Measurements from ENCODE around the gene HTATIP2. TPM values are rescaled to one million over a fixed set of nuclear protein-coding genes. Genes with fewer than 3 reads are reported as not detected.

Gene HTATIP2
- total and polyA plus RNA-seq, 9 of the 15 experiments (the other 6 are each of a cell fraction or from before 2014, with no cell fraction given), result 48.3 to 90.9 (median 64.4) TPM

DNA sequence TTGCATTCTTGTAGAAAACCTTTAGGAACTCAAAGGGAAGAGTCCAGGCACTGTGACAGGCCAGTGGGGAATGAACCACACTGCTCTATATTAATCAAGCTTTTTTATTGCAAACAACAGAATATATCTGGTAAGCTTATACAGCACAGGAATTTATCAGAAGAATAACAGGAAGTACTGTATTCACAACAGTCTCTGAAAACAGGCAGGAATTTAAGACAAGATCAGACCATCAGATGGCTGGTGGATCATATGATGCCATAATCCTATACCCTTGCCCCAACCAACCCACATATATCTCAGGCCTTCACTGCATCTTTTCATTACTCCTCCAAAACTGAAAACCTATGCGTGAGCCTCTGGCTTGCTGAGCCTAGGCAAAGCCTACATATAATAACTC lies 1.0 kb upstream of the HTATIP2 start:
- TF ChIP-seq SRSF9 (IDR thresholded peaks at IDR 0.05; ENCODE audit: borderline replicate concordance, low read depth, low read length), result no peak
- no peak for TF ChIP-seq SIRT6 (IDR thresholded peaks at IDR 0.05; ENCODE audit: low read depth, low read length)
- no peak for TF ChIP-seq RBBP5 (IDR thresholded peaks at IDR 0.05; ENCODE audit: borderline replicate concordance, insufficient read depth, low read length, poor library complexity, severe bottlenecking)
- BruUV-seq (replicated peaks), result no TSS peak
- H3K4me1 ChIP-seq (replicated peaks in 1 of 2; ENCODE audit: control insufficient read depth in 2 of 2, insufficient read depth in 2 of 2, low read length in 2 of 2), result peaks cover 15 to 56% of the 10 kb centered on the region in 2 experiments
- H3K36me3 ChIP-seq (ENCODE audit: control insufficient read depth, insufficient read depth, low read length), result peaks cover 4% of the 10 kb centered on the region; the same call in 1 of the 3 replicates
- H3K27ac ChIP-seq (ENCODE audit: extremely low read depth, low read depth, low read length), result peak overlapping the region; percentile 91; the same call in 1 of the 3 replicates
- CTCF ChIA-PET (ENCODE audit: low intra/inter-chr PET ratio), result no interaction called here
- no peak overlapping the region for H3K4me3 ChIP-seq
- no peaks in the 10 kb centered on the region for H3K9me3 ChIP-seq (replicated peaks; ENCODE audit: control insufficient read depth, insufficient read depth, low read depth, low read length)
- no peak overlapping the region for H3K9ac ChIP-seq (ENCODE audit: insufficient read depth in 1 of 2, low read depth in 2 of 2, low read length in 2 of 2)
- ATAC-seq (no peak), DNase-seq (ENCODE audit: extremely low read depth in 1 of 4, low spot score in 3 of 4) (no peak), FAIRE-seq (no peak)
- WGBS (ENCODE audit: insufficient coverage, low coverage, missing lambda C conversion rate), result 0% methylated on average over 1 of the region's 1 CpG
- peaks cover 28% of the 10 kb centered on the region for H3K79me2 ChIP-seq (ENCODE audit: control insufficient read depth, insufficient read depth, low read length)
- POLR2A ChIA-PET, result interaction anchor here (1.7 kb wide), 1 partner anchor 9 kb away, joined by 5 read pairs; no protein-coding TSS in a partner anchor
- H3K4me2 ChIP-seq (ENCODE audit: insufficient read depth, low read length), result no peak overlapping the region
- in situ Hi-C loops (cut with MboI) (no loop called here), intact Hi-C loops (cut with micrococcal nuclease) (no loop called here)
- H4K20me1 ChIP-seq (replicated peaks; ENCODE audit: control insufficient read depth, insufficient read depth, low read length), result no peaks in the 10 kb centered on the region
- no peaks in the 10 kb centered on the region for H3K9me1 ChIP-seq (ENCODE audit: control insufficient read depth, insufficient read depth, low read length)
- H2AFZ ChIP-seq (ENCODE audit: low read depth, low read length), result peak overlapping the region; percentile 87
- H3K27me3 ChIP-seq (ENCODE audit: control insufficient read depth in 2 of 2, insufficient read depth in 2 of 2, low read length in 2 of 2), result no peaks in the 10 kb centered on the region

- H3K9me1 ChIP-seq (ENCODE audit: control insufficient read depth, insufficient read depth, low read length), result no peaks in the 10 kb centered on the region
- intact Hi-C loops (cut with micrococcal nuclease), result no loop called here
- CTCF ChIA-PET (ENCODE audit: low intra/inter-chr PET ratio), result no interaction called here
- peak overlapping the region; percentile 83 for H3K4me2 ChIP-seq (ENCODE audit: insufficient read depth, low read length)
- peaks cover 15 to 52% of the 10 kb centered on the region in 2 experiments for H3K4me1 ChIP-seq (replicated peaks in 1 of 2; ENCODE audit: control insufficient read depth in 2 of 2, insufficient read depth in 2 of 2, low read length in 2 of 2)
- H3K9ac ChIP-seq (ENCODE audit: insufficient read depth in 1 of 2, low read depth in 2 of 2, low read length in 2 of 2), result peak overlapping the region; percentile 90 to 91; a peak in 3 of 4 replicates
- no peaks in the 10 kb centered on the region for H4K20me1 ChIP-seq (replicated peaks; ENCODE audit: control insufficient read depth, insufficient read depth, low read length)
- H3K27me3 ChIP-seq (ENCODE audit: control insufficient read depth in 2 of 2, insufficient read depth in 2 of 2, low read length in 2 of 2), result no peaks in the 10 kb centered on the region
- DNase-seq (ENCODE audit: extremely low read depth in 1 of 4, low spot score in 3 of 4) (no peak), ATAC-seq (no peak), FAIRE-seq (peak; percentile 52)
- no peaks in the 10 kb centered on the region for H3K9me3 ChIP-seq (replicated peaks; ENCODE audit: control insufficient read depth, insufficient read depth, low read depth, low read length)
- POLR2A ChIA-PET, result interaction anchor here (1.6 to 1.7 kb wide), 2 partner anchors 10 to 203 kb away, joined by 4 to 5 read pairs; no protein-coding TSS in a partner anchor
- 51% methylated on average over 2 of the region's 2 CpGs for WGBS (ENCODE audit: insufficient coverage, low coverage, missing lambda C conversion rate)
- H2AFZ ChIP-seq (ENCODE audit: low read depth, low read length), result peak overlapping the region; percentile 87
- H3K4me3 ChIP-seq, result no peak overlapping the region; the same call in 1 of the 2 replicates
- H3K79me2 ChIP-seq (ENCODE audit: control insufficient read depth, insufficient read depth, low read length), result peaks cover 28% of the 10 kb centered on the region
- H3K36me3 ChIP-seq (ENCODE audit: control insufficient read depth, insufficient read depth, low read length), result peaks cover 4% of the 10 kb centered on the region; the same call in 2 of the 3 replicates
- H3K27ac ChIP-seq (ENCODE audit: extremely low read depth, low read depth, low read length), result peak overlapping the region; percentile 91
- in situ Hi-C loops (cut with MboI), result no loop called here
- BruUV-seq (replicated peaks), result no TSS peak
- TF ChIP-seq SIN3A (IDR thresholded peaks at IDR 0.05; ENCODE audit: borderline replicate concordance in 2 of 2, control insufficient read depth in 1 of 2, low read depth in 2 of 2, low read length in 2 of 2), result no peak
- 0 out of 2 replicates have a peak, but pooled peaks have one; percentile 4 for TF ChIP-seq NFIC (IDR thresholded peaks at IDR 0.05)
- 0 out of 2 replicates have a peak, but pooled peaks have one; percentile 11 for TF ChIP-seq HSF4 (CRISPR knock-in tag; IDR thresholded peaks at IDR 0.05; ENCODE audit: borderline replicate concordance)
- peak; percentile 23; the same call in 1 of the 2 replicates for TF ChIP-seq ARID1B (IDR thresholded peaks at IDR 0.05)
- TF ChIP-seq GTF2B (IDR thresholded peaks at IDR 0.05; ENCODE audit: extremely low read depth, insufficient read length), result no peak
- peak; percentile 82; the same call in 1 of the 2 replicates for TF ChIP-seq THRAP3 (IDR thresholded peaks at IDR 0.05; ENCODE audit: borderline replicate concordance)
- TF ChIP-seq DDX20 (tag; IDR thresholded peaks at IDR 0.05; ENCODE audit: low read depth), result 0 out of 2 replicates have a peak, but pooled peaks have one; percentile 12
- TF ChIP-seq ZNF316 (IDR thresholded peaks at IDR 0.05), result 0 out of 2 replicates have a peak, but pooled peaks have one; percentile 18
- TF ChIP-seq HLTF (IDR thresholded peaks at IDR 0.05), result peak; percentile 80; the same call in 1 of the 2 replicates
- no peak for TF ChIP-seq RBM17 (IDR thresholded peaks at IDR 0.05; ENCODE audit: borderline replicate concordance, low read depth, low read length)
These were observed 390 bp upstream of the HTATIP2 start for GRCh38 chr11:20363149-20363499.

All from K562 (cell line).